HG03039 (cell line): ENCODE results near the gene DNAJB14.

Source experiments
- ATAC-seq: cut with Tn5 transposase; IDR thresholded peaks from one replicate; pipeline ENCODE4 v1.9.1; 2021; ENCODE audit warnings: mild to moderate bottlenecking, moderate library complexity; ENCODE audit not compliant: unreplicated experiment

DNAJB14 gene

GRCh38 chr4:99872570-99872969 lies 73.8 kb downstream of the DNAJB14 start:
- ATAC-seq, result no peak

- peak; percentile 79 for ATAC-seq
Observed at GRCh38 chr4:99868126-99868596, 78.3 kb downstream of the DNAJB14 start.

GRCh38 chr4:99863804-99864203 lies 82.6 kb downstream of the DNAJB14 start:
- no peak for ATAC-seq

- peak; percentile 64 for ATAC-seq
Observed at GRCh38 chr4:99861120-99861905, 85.1 kb downstream of the DNAJB14 start.

GRCh38 chr4:99860521-99860920 lies 85.9 kb downstream of the DNAJB14 start:
- ATAC-seq, result no peak

GRCh38 chr4:99859618-99860017 lies 86.8 kb downstream of the DNAJB14 start:
- no peak for ATAC-seq

DNA sequence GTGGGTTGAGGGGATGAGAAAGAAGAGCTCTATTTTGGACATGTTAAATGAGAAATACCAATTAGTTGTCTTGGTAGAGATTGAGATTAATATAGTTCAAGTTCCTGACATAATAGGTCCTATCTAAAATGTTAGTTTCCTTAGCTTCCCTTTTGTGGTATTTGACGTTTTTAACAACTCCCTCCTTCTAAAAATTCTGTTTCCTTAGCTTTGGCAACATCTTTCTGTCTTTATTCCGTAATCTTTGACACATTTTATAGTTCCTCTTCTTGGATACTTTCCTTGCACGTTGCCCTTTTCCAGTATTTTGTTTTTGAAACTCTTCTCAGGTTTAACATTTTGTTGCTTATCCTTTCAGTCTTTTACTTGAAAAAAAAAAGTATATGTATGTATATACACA lies 89.1 kb downstream of the DNAJB14 start:
- ATAC-seq, result no peak

DNA sequence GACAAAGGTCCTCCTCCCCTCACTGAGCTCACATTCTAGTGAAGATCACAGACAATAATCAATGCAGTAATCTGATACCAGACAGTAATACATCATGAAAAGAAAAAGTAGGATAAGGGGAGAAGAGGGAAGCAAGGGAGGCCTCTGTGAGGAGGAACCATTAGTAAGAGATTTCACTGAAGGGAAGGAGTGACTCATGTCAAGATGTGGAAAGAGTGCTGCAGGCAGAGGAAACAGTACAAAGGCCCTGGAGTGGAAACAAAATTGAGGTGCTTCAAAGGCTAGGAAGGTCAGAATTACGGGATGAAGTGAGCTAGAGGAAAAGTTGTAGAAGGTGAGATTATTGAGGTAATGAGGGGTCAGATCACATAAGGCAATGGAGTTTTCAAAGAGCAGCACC lies 90.3 kb downstream of the DNAJB14 start:
- ATAC-seq, result no peak

DNA sequence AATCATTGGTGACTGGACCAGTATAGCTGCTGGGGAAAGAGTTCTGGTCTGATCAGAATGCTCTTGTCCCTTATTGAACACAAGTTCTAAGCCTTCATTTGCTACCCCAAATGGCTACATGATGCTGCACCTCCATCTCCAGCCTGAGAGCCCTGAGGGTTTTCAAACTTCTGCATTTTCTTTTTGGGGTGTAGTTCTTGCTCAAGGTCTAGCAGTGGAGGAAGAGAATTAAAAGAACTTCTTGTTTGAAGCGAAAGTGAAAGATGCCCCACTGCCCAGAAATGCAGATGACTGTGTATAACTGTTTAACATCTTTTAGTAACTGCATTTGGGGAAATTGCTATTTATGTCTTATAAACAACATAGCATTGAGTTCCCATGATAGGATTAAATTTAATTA lies 90.7 kb downstream of the DNAJB14 start:
- ATAC-seq, result peak; percentile 35

- no peak for ATAC-seq
Observed at GRCh38 chr4:99853999-99854398, 92.4 kb downstream of the DNAJB14 start.

- ATAC-seq, result no peak
Observed at GRCh38 chr4:99853190-99853589, 93.2 kb downstream of the DNAJB14 start.

DNA sequence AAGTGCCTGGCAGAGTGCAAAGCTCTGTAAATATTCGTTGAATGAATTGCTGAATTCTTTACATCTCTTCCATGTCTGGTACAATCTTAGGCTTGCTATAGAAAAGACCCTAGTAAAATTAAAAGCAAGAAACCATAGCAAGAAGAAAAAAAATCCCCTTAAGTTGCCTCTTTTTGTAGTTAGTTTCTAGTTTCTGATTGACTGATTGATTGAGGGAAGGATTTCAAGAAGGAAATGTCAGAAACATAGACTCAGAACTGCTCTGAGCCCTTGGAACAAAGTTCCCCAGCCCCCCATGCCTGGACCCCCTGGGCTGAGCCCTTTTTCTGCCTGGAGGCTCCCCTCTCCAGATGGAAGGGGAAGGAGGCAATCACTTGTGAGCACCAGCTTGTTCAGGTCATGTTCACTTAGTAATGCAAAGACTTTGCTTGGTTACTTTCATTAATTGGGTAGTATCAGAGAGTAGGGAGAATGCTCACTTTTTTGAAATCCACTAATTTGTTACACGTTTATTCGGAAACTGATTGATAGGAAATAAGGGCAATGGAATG lies 94.1 kb downstream of the DNAJB14 start:
- no peak for ATAC-seq

- ATAC-seq, result peak; percentile 41
Observed at GRCh38 chr4:99848591-99849001, 97.8 kb downstream of the DNAJB14 start.

DNA sequence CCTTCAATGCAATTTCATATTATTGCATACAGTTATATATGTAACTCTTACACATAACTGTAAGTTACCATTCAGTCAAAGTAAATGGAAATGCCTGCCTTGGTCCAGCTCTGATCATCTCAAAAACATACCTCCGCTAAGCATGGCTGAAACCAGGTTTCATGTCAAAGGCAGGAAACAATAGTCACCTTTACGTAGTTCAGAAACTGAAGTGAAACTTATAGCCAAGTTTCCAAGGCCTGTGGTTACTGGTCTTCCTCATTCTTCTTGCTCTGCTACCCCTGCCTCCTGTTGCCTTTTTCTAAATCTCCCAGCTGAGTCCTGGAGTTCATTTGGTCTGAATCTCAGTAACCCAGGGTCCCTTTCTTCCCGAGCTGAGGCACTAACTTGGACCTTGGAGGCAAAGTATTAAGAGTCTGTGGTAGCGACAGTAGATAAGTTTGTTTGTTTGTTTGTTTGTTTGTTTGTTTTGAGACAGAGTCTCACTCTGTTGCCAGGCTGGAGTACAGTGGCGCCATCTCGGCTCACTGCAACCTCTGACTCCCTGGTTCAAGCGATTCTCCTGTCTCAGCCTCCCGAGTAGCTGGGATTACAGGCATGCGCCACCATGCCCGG lies 98.9 kb downstream of the DNAJB14 start:
- peak; percentile 66 for ATAC-seq

DNA sequence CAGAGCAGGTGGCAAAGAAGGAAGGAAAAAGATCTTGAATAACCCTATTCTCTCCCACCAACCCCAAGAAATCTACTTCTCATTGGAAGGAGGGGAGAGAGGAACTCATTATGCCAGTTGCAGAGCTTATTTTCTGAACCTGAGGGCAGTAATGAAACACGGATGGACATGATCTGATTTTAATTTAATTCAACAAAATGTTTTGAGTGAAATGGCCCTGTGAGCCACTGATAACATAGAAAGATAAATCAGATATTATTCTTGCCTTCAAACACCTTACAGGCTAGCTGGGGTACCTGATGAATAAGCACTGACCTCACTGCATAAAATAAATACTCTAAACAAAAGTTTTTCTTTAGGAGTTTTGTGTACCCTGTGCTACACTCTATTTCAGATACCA lies 99.5 kb downstream of the DNAJB14 start:
- ATAC-seq, result no peak
